ENCODE measurements around the gene CSMD2. TPM values are rescaled to one million over a fixed set of nuclear protein-coding genes. Genes with fewer than 3 reads are reported as not detected.

Gene CSMD2
- total and polyA plus RNA-seq, 2 of the 8 experiments (the other 6 are each of a cell fraction or from before 2014, with no cell fraction given) = 7.0 to 14.7 TPM

GRCh38 chr1:33948291-33948690 is 216.7 kb downstream of the CSMD2 start:
- no peaks in the 10 kb centered on the region for H3K4me1 ChIP-seq (replicated peaks in 1 of 4; ENCODE audit: control insufficient read depth in 3 of 4, insufficient read depth in 4 of 4, low read length in 3 of 4)
- H4K8ac ChIP-seq (ENCODE audit: extremely low read depth, insufficient read depth, low read length) = no peak overlapping the region
- H3K14ac ChIP-seq (ENCODE audit: insufficient read length) = no peak overlapping the region
- H3K4ac ChIP-seq (replicated peaks; ENCODE audit: insufficient read length, low read depth, low read length) = no peak overlapping the region
- H3K27me3 ChIP-seq (replicated peaks in 1 of 4; ENCODE audit: control insufficient read depth in 3 of 4, extremely low read depth in 1 of 4, insufficient read depth in 3 of 4, low read length in 3 of 4) = no peaks in the 10 kb centered on the region
- no peak overlapping the region for H3K4me3 ChIP-seq (ENCODE audit: extremely low read depth in 1 of 4, insufficient read depth in 2 of 4, low read depth in 3 of 4, low read length in 4 of 4)
- no peak overlapping the region for H2BK15ac ChIP-seq (ENCODE audit: low read length)
- no peak overlapping the region for H3K23ac ChIP-seq (ENCODE audit: insufficient read length)
- CTCF ChIA-PET (ENCODE audit: partially characterized antibody) = interaction anchor here (0.7 to 1.4 kb wide), 2 partner anchors 8 to 25 kb away, joined by 3 to 4 read pairs; no protein-coding TSS in a partner anchor
- WGBS, 2 experiments (ENCODE audit: extremely low coverage in 1 of 2, insufficient coverage in 1 of 2, insufficient read length in 1 of 2, insufficient replicate concordance in 2 of 2, low coverage in 1 of 2, low lambda C conversion rate in 2 of 2, missing lambda C conversion rate in 1 of 2) = 92% methylated on average over 3 of the region's 3 CpGs; no CpG with 5 or more reads in 1 of the 2 experiments
- H3K79me2 ChIP-seq (ENCODE audit: control insufficient read depth in 1 of 2, insufficient read depth in 2 of 2, low read length in 2 of 2) = no peaks in the 10 kb centered on the region; a peak in 1 of 4 replicates
- H2BK12ac ChIP-seq (ENCODE audit: low read depth, low read length) = no peak overlapping the region
- no peak overlapping the region for H4K5ac ChIP-seq (ENCODE audit: insufficient read length, low read depth, low read length)
- no peak overlapping the region for H3K56ac ChIP-seq (replicated peaks; ENCODE audit: insufficient read length, low read depth, low read length)
- H3K23me2 ChIP-seq (ENCODE audit: low read depth, low read length) = no peaks in the 10 kb centered on the region; the same call in 1 of the 2 replicates
- no peak overlapping the region for H3K27ac ChIP-seq (ENCODE audit: low read depth, low read length)
- H2AFZ ChIP-seq (ENCODE audit: low read length) = no peak overlapping the region
- H2BK120ac ChIP-seq (replicated peaks; ENCODE audit: low read depth, low read length) = no peak overlapping the region
- no peak overlapping the region for H2BK5ac ChIP-seq (ENCODE audit: low read depth, low read length)
- no peaks in the 10 kb centered on the region for H4K20me1 ChIP-seq (replicated peaks in 1 of 2; ENCODE audit: control insufficient read depth in 1 of 2, insufficient read depth in 2 of 2, low read length in 2 of 2)
- no peaks in the 10 kb centered on the region for H3K36me3 ChIP-seq (ENCODE audit: control insufficient read depth in 2 of 4, insufficient read depth in 4 of 4, low read length in 3 of 4)
- no peak overlapping the region for H3K18ac ChIP-seq (ENCODE audit: extremely low read depth, low read length)
- no peak overlapping the region for H4K91ac ChIP-seq (replicated peaks; ENCODE audit: insufficient read length, low read length)
- DNase-seq (ENCODE audit: low read depth in 1 of 2, low spot score in 2 of 2) = no peak
- POLR2A ChIA-PET (ENCODE audit: partially characterized antibody) = no interaction called here
- FAIRE-seq = no peak
- H2AK5ac ChIP-seq (ENCODE audit: low read depth, low read length) = no peak overlapping the region
- H2BK20ac ChIP-seq (ENCODE audit: low read length) = no peak overlapping the region
- no peak overlapping the region for H3K9ac ChIP-seq (replicated peaks in 1 of 4; ENCODE audit: extremely low read depth in 1 of 4, low read depth in 3 of 4, low read length in 3 of 4)
- H3K79me1 ChIP-seq (ENCODE audit: low read depth, low read length) = peaks cover 2% of the 10 kb centered on the region
- H3K4me2 ChIP-seq (ENCODE audit: insufficient read depth in 1 of 2, low read depth in 2 of 2, low read length in 2 of 2) = no peak overlapping the region
- no peaks in the 10 kb centered on the region for H3K9me3 ChIP-seq (ENCODE audit: insufficient read depth in 2 of 2, low read depth in 1 of 2, low read length in 1 of 2)
- TF ChIP-seq HDAC6 (IDR thresholded peaks at IDR 0.05; ENCODE audit: low read depth, low read length) (no peak), JUN (IDR thresholded peaks at IDR 0.05; ENCODE audit: low read depth, low read length) (no peak), TAF1 (IDR thresholded peaks at IDR 0.05; ENCODE audit: low read depth, low read length) (no peak), SP2 (IDR thresholded peaks at IDR 0.05; ENCODE audit: low read length) (no peak), RBBP5 (IDR thresholded peaks at IDR 0.05; ENCODE audit: borderline replicate concordance, low read depth, low read length) (no peak), ATF3 (IDR thresholded peaks at IDR 0.05; ENCODE audit: insufficient read depth, low read depth, low read length) (no peak), CEBPB (IDR thresholded peaks at IDR 0.05; ENCODE audit: low read depth, low read length) (no peak), SRF (IDR thresholded peaks at IDR 0.05; ENCODE audit: low read depth, low read length) (no peak), CTCF (IDR thresholded peaks at IDR 0.05; ENCODE audit: control extremely low read depth in 1 of 3, insufficient read depth in 1 of 3, low read depth in 1 of 3, low read length in 3 of 3) (no peak), KDM4A (IDR thresholded peaks at IDR 0.05; ENCODE audit: low read depth, low read length, severe bottlenecking) (no peak), CBX8 (IDR thresholded peaks at IDR 0.05; ENCODE audit: borderline replicate concordance, low read depth, low read length) (no peak)
